Activated naive CD4-positive, alpha-beta T cell (primary cell): ENCODE data around the gene GRIFIN.

Source experiments
- DNase-seq, 4 experiments: peaks; one replicate each; lab custom pipeline; 2025; lab: John Stamatoyannopoulos, UW

Gene GRIFIN

DNA sequence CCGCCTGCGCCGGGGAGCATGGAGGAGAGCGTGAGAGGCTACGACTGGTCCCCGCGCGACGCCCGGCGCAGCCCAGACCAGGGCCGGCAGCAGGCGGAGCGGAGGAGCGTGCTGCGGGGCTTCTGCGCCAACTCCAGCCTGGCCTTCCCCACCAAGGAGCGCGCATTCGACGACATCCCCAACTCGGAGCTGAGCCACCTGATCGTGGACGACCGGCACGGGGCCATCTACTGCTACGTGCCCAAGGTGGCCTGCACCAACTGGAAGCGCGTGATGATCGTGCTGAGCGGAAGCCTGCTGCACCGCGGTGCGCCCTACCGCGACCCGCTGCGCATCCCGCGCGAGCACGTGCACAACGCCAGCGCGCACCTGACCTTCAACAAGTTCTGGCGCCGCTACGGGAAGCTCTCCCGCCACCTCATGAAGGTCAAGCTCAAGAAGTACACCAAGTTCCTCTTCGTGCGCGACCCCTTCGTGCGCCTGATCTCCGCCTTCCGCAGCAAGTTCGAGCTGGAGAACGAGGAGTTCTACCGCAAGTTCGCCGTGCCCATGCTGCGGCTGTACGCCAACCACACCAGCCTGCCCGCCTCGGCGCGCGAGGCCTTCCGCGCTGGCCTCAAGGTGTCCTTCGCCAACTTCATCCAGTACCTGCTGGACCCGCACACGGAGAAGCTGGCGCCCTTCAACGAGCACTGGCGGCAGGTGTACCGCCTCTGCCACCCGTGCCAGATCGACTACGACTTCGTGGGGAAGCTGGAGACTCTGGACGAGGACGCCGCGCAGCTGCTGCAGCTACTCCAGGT, 43.1 kb downstream of the GRIFIN start:
- DNase-seq, result no peak

DNA sequence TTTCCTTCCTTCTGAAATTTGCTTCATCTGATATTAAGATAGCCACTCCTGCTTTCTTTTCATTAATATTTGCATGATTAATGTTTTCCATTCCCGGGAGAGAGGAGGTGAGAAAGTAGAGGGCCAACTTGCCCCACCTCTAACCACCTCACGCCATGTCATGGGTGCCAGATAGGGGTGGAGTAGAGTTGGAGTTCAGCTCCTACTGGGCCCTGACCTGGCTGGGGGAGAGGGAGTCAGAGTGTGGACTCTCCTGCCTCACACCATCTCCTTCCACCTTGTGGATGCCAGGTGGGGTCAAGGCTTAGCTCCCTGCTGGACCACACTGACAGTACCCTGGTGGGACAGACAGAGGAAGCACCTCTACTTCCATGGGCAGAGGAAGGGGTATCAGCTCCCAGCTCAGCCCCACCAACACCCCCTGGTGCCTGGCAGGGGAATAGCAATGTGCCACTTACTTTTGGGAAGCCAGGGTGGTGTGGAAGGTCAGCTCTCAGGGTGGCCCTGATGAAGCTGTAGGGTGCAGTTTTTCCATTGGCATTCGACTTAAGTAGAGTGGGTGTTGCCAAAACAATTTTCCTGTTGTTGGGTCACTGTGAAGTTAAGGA, 44.8 kb downstream of the GRIFIN start:
- DNase-seq, result no peak

DNA sequence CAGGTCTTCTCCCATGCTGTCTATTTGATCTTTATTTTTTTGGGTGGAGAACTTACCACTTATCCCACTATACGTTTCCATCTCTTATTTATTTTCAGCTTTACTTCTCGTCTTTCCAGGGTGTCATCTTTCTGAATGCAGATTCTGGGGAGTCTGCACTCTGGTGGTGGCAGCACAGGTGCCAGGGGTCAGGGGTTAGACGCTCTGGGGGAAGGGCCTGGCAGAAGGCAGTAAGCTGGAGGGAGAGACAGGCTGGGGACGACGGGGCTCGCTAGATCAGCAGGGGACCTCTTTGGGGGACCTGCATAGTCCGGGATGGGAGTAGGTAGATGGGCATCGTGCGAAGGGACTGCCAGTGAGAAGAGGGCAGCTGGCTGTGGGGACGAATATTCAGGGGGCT, 50.4 kb downstream of the GRIFIN start:
- DNase-seq, result no peak
